GM23248 (cell line): ENCODE data around the gene PRR5.
"Not testable (repeated sequence)": the region's sequence is repeated elsewhere in the genome, so short reads cannot be mapped to it uniquely, and the experiment has no call there.

Source experiments
- EZH2 ChIP-seq: fragments of 200-600 bp; sonication (generic); IDR thresholded peaks from 2 replicates; pipeline ENCODE4 v1.6.1; 2018; ENCODE audit warnings: antibody characterized with exemption, mild to moderate bottlenecking; ENCODE audit not compliant: insufficient read depth, poor library complexity, severe bottlenecking
- EZH2phosphoT487 ChIP-seq: fragments of 200-600 bp; sonication (generic); IDR thresholded peaks from 2 replicates; pipeline ENCODE4 v1.6.1; 2018; ENCODE audit warnings: antibody characterized with exemption, moderate library complexity, mild to moderate bottlenecking, low read depth; ENCODE audit not compliant: insufficient read depth

- TF ChIP-seq EZH2phosphoT487, EZH2: not testable (repeated sequence)
These were observed 45.8 kb downstream of the PRR5 start for GRCh38 chr22:44747784-44748127.
